Thoracic aorta (tissue), 2 donors: ENCODE results near the gene UBE4A. TPM values are rescaled to one million over a fixed set of nuclear protein-coding genes. Genes with fewer than 3 reads are reported as not detected.
"Not testable (repeated sequence)": the region's sequence is repeated elsewhere in the genome, so short reads cannot be mapped to it uniquely, and the experiment has no call there.

Source experiments
- ATAC-seq: fragments of 150-250 bp; one replicate; pipeline ENCODE4 v1.8.0; 2017; ENCODE audit warnings: low read depth; ENCODE audit not compliant: insufficient number of reproducible peaks, low FRiP score
- DNase-seq: peaks from one replicate; pipeline ENCODE4 v3.0.0-alpha.2; 2020; ENCODE audit warnings: low spot score
- H3K27ac ChIP-seq, 2 donors: fragments of 200-600 bp; sonication (generic); 1 replicate in 1 of 2; 2 replicates in 1 of 2; pipeline ENCODE4 v1.5.1; 2016; ENCODE audit warnings: mild to moderate bottlenecking in 2 of 2, moderate library complexity in 2 of 2
- H3K27me3 ChIP-seq: fragments of 200-600 bp; sonication (generic); replicated peaks from 2 replicates; pipeline ENCODE4 v1.6.0; 2016; ENCODE audit warnings: mild to moderate bottlenecking; ENCODE audit not compliant: insufficient read depth
- H3K36me3 ChIP-seq: fragments of 200-600 bp; sonication (generic); one replicate; pipeline ENCODE4 v1.5.1; 2016
- H3K4me1 ChIP-seq, 2 donors: fragments of 200-600 bp; sonication (generic); 1 replicate in 1 of 2; 2 replicates in 1 of 2; pipeline versions ENCODE4 v1.5.1 to v1.6.0; 2016; ENCODE audit warnings: low read depth in 2 of 2, mild to moderate bottlenecking in 1 of 2; ENCODE audit not compliant: control insufficient read depth in 1 of 2
- H3K4me3 ChIP-seq: fragments of 200-600 bp; sonication (generic); 2 replicates; pipeline ENCODE4 v1.5.1; 2016; ENCODE audit warnings: mild to moderate bottlenecking
- H3K9me3 ChIP-seq: fragments of 200-600 bp; sonication (generic); 2 replicates; pipeline ENCODE4 v1.5.1; 2016
- total RNA-seq, 2 donors: library from RNA; depleted of rRNA; stranded (reverse); fragments of >200 nt; gene quantifications; one replicate each; pipeline versions ENCODE4 v1.1.0 to v1.2.3, GENCODE V29; 2016
- TF ChIP-seq, protein P1 (sequence below): fragments of 200-600 bp; sonication (generic); IDR thresholded peaks from one replicate; pipeline ENCODE4 v1.5.1; 2019; ENCODE audit warnings: antibody characterized with exemption

The UBE4A gene
- total RNA-seq, 2 donors from 2014 or later, result 37.1 to 49.0 TPM

DNA sequence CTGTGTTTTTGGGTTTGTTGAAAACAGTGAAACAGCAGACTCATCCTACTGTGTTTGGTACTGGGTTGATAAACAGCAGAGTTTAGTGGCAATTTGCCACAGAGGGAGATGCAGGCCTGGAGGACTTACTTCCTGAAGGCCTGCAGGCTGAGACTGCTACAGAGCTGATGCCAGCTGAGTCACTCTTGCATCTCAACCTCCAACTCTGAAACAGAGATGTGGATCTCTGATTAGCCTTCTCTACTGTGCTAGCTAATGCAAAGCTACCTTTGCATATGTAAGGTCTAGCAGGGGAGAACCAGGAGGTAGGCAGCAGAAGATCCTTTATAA, 56.3 kb downstream of the UBE4A start:
- TF ChIP-seq, protein P1, sequence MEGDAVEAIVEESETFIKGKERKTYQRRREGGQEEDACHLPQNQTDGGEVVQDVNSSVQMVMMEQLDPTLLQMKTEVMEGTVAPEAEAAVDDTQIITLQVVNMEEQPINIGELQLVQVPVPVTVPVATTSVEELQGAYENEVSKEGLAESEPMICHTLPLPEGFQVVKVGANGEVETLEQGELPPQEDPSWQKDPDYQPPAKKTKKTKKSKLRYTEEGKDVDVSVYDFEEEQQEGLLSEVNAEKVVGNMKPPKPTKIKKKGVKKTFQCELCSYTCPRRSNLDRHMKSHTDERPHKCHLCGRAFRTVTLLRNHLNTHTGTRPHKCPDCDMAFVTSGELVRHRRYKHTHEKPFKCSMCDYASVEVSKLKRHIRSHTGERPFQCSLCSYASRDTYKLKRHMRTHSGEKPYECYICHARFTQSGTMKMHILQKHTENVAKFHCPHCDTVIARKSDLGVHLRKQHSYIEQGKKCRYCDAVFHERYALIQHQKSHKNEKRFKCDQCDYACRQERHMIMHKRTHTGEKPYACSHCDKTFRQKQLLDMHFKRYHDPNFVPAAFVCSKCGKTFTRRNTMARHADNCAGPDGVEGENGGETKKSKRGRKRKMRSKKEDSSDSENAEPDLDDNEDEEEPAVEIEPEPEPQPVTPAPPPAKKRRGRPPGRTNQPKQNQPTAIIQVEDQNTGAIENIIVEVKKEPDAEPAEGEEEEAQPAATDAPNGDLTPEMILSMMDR, result no peak
- Histone ChIP-seq H3K4me1 (no peaks in the 10 kb centered on the region), H3K36me3 (peaks cover 2% of the 10 kb centered on the region), H3K9me3 (no peaks in the 10 kb centered on the region), H3K27ac (no peak overlapping the region), H3K27me3 (no peaks in the 10 kb centered on the region), H3K4me3 (no peak overlapping the region)
- ATAC-seq, result no peak
- DNase-seq, result no peak

DNA sequence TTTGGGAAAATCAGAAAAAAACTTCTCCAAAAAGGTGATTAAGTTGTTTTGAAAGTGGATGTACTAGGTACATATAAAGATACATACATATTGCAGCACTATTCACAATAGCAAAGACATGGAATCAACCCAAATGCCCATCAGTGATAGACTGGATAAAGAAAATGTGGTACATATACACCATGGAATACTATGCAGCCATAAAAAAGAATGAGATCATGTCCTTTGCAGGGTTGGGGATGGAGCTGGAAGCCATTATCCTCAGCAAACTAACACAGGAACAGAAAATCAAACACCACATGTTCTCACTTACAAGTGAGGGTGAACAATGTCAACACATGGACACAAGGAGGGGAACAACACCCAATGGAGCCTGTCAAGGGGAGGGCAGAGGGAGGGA, 57.5 kb downstream of the UBE4A start:
- not testable (repeated sequence) for H3K9me3 ChIP-seq, H3K27me3 ChIP-seq, H3K27ac ChIP-seq, H3K4me3 ChIP-seq, H3K4me1 ChIP-seq, DNase-seq, H3K36me3 ChIP-seq, ATAC-seq

DNA sequence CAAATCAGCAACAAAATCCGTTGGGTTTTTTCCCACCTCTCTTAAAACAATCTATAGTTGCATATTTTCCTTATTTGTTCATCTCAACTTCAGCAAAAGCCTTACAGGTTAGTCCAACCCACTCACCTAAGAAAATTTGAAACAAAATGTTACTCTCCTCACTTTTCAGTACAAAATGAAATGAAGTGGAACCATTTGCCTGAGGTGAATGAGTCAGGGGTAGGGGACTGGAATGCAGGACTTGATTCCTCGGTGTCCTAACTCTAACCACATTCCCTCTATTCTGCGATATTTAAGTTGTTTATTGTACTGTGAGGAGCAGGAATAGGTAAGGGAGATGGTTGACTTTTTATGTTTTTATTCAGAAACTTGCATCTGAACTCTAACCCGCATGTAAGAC, 58.4 kb downstream of the UBE4A start:
- Histone ChIP-seq H3K4me3 (no peak overlapping the region), H3K27ac (no peak overlapping the region), H3K36me3 (no peaks in the 10 kb centered on the region), H3K9me3 (no peaks in the 10 kb centered on the region), H3K27me3 (no peaks in the 10 kb centered on the region), H3K4me1 (no peaks in the 10 kb centered on the region)
- TF ChIP-seq, protein P1, result no peak
- ATAC-seq (no peak), DNase-seq (no peak)

DNA sequence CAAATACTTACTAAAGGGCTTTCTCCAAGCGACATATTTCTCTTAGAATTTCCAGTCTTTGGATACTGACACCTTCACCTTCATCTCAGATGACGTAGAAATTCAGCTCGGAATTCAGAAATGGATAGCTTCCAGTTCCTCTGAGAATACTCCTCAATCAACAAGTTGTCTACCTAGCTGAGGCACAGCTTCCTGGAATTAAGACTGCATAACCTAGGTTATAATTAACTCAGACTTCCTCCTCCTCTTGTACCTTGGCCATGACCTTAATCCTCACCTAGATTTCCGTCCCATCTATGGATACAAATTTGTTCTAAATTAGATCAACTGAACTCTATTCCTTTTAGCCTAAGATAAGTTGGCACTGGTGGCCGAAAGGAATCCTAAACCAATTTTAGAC, 59.4 kb downstream of the UBE4A start:
- H3K27ac ChIP-seq, result no peak overlapping the region
- H3K4me3 ChIP-seq, result no peak overlapping the region
- TF ChIP-seq, protein P1, result no peak
- no peaks in the 10 kb centered on the region for H3K36me3 ChIP-seq
- H3K4me1 ChIP-seq, result no peaks in the 10 kb centered on the region
- H3K27me3 ChIP-seq, result no peaks in the 10 kb centered on the region
- DNase-seq, result no peak
- no peaks in the 10 kb centered on the region for H3K9me3 ChIP-seq
- ATAC-seq, result no peak

DNA sequence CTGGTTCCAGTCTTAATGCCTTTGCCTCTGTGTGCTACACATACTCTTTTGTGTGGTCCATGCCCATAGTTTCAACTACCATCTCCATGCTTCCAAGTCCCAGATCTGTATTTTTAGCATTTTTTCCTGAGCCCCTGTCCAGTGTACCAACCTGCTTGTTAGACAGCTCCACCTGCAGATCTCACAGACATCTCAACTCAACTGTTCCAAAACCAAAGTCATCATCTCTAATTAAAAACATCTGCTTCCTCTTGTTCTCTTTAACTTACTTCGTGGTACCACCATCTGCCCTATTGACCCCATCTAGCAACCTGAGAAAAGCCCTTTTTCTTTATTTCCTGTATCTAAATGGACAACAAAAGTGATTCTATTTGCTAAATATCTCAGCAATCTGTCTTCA, 68.3 kb downstream of the UBE4A start:
- DNase-seq (no peak), ATAC-seq (no peak)
- TF ChIP-seq, protein P1, result no peak
- no peak overlapping the region for H3K27ac ChIP-seq
- no peaks in the 10 kb centered on the region for H3K9me3 ChIP-seq
- H3K27me3 ChIP-seq, result no peaks in the 10 kb centered on the region
- H3K4me3 ChIP-seq, result no peak overlapping the region
- H3K36me3 ChIP-seq, result no peaks in the 10 kb centered on the region
- no peaks in the 10 kb centered on the region for H3K4me1 ChIP-seq

DNA sequence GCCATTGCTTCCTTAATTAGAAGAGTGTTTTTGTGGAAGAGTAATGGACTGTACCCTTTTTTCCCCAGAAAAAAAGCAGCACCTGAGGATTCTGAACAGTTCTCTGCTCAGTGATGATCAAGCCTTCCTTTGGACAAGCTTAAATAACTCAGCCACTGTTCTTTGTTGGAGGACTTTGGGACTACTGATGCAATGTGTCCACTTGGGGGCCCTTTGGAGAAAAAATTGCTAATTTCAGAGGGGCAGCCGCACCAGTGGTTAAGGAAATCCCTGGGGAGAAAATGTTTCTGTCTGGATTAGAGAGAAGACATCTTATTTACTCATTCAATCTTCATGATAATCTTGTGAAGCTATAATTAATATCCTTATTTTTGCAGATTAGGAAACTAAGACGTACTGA, 71.6 kb downstream of the UBE4A start:
- ATAC-seq (no peak), DNase-seq (no peak)
- peaks cover 5 to 11% of the 10 kb centered on the region in 2 donors for H3K4me1 ChIP-seq
- no peaks in the 10 kb centered on the region for H3K9me3 ChIP-seq
- no peaks in the 10 kb centered on the region for H3K27me3 ChIP-seq
- H3K27ac ChIP-seq, result no peak overlapping the region
- TF ChIP-seq, protein P1, result no peak
- H3K36me3 ChIP-seq, result no peaks in the 10 kb centered on the region
- no peak overlapping the region for H3K4me3 ChIP-seq
